GM19099 (cell line): ENCODE results near the gene LENEP.

Source experiments
- POLR2A ChIP-seq: IDR thresholded peaks from 3 replicates; pipeline ENCODE4 v1.6.1; 2011; ENCODE audit warnings: low read depth; ENCODE audit not compliant: insufficient read length; ENCODE audit errors: extremely low read depth

The LENEP gene

DNA sequence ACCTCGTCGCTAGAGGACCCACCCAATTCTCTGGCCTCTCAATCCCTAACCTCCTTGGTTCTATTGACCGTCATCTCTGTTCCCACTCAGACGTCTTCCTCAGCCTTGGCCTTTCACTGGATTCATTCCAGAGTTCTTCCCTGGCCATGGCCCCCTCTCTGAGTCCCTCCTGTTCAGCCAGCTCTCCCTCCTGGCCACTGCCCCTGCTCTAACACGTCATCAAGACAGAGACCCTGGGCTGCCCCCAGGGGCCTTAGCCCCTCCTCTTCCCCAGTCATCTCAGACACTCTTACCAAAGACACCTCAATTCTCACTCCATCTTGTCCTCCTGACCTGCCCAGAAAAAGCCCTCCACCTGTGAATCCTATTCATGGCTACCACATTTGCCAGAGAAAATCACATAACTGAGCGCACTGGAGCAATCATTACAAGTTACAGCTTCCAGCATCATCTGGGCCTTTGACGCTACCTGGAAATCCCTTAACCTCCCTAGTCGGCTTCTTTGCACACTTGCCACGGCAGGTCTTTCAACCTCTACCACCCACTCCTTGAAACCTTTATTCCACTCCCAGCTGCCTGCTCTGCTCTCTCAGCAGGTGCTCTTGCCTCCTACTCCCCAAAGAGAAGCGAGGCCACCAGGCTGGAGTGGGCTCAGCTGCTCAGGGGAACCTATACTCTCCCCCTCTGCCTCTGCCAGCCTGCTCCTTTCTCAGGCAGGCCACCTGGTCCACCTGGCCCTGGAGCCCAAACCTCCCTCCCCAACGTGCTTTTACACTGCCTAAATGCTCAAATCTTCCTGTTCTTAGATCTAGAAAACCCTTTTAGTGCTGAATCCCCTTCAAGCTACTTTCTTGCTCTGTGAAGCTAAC lies 26.2 kb downstream of the LENEP start:
- TF ChIP-seq POLR2A = no peak

DNA sequence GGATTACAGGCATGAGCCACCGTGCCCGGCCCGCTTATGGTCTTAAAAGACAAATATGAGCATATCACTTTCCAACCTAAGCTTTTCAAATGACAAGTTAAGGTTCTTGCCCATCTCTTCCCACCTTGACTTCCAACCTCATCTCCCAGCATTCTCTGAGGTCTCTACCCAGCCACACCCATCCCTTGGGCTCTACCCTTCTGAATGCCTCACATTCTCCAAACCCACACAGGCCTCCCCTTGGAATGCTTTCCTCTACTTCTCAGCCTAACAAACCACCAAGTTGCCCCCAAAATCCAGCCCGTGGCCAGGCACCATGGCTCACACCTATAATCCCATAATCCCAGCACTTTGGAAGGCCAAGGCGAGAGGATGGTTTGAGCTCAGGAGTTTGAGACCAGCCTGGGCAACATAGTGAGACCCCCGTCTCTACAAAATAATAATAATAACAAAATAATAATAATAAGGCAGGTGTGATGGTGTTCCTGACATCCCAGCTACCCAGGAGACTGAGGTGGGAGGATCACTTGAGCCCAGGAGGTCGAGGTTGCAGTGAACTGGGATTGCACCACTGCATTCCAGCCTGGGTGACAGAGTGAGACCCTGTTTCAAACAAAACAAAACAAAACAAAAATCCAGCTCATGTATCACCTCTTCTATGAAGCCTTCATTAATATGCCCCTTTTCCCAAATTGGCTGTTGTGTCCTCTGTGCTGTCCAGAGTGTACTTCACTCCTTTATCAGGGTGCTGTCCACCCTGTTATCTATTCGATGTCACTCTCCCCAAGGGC lies 28.9 kb downstream of the LENEP start:
- no peak for TF ChIP-seq POLR2A

DNA sequence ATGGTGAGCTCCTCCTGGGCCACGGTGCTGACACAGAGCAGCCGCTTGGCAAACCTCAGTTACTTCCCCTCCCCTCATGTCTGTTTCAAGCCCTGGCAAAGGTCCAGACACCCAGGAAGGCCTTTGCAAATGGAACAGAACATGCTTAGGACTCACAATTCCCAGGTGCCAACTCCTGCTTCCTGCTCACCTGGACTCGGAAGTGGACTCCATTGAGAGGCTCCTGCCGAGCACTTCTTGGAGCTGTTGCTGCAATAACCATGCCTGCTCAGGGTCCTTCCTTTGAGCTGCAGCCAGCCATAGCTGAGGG lies 29.5 kb downstream of the LENEP start:
- no peak for TF ChIP-seq POLR2A

DNA sequence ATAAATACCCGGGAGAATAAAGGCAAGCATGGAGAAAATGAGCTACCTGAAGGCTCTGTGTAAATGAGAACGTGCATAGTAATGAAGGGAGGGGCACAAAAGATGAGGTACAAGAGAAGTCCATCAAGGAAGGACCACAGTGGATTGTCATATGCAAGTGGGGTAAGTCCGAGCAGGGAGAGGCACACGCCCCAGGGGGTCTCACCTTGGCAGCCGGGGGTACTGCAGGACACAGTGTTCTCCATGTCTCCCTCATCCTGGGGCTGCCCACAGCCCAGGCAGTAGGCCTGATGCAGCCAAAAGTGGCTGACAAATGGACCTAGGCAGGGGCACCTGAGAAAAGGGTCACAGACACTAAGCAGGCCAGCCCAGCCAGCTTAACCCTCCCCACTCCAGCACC lies 30.2 kb downstream of the LENEP start:
- TF ChIP-seq POLR2A = no peak

DNA sequence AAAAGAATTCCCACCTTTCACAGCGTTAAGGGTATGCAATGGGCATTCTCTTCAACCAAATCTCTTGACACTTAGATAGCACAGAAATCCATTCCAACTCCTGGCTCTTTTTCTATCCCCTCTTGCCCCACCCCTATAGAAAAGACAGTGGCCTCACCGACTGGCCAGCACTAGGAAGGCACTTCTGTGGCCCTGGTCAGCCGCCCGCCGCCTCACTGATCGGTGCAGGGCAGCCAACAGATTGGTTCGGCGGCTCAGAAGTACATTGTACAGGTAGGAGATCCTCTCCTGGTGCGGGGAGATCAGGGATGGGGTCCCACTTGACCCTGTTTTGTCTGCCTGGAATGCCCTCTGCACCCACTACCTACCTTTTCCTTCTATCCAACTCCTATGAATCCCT lies 30.9 kb downstream of the LENEP start:
- no peak for TF ChIP-seq POLR2A

DNA sequence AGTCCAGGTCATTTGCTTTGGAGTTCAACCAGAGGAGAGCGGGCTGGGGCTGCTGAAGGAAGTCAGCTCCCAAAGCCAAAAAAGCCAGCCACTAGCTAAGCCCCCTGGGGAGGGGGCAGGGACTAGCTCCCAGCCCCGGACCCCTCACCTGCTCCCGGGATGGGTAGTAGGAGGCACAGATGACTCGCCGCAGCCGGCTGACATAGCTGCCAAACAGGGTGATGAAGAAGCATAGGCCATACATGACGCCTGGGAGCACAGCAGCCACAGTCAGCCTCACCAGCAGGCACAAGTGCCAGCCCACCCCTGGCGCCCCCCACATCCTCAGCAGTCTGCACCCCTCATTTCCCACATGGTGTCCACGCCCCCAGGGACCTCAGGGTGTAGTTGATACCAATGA lies 32.8 kb downstream of the LENEP start:
- TF ChIP-seq POLR2A = no peak

DNA sequence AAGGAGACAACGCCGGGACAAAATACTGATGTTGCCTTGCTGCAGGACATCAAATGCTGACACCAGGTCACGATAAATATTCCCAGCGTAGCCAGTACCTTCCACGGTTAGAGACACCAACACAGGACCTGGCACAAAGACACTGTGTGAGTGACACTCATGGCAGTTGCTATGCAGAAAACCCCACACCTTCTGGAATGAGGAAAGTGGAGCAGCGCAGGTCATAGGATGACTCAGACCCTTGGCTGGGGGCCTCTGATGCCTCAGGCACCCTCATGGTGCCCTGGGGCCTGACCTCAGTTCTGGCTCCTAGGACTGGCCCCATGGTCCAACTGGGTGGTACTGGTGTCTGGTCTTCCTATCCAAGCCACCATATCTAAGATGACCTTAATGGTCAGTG lies 33.2 kb downstream of the LENEP start:
- TF ChIP-seq POLR2A = no peak

DNA sequence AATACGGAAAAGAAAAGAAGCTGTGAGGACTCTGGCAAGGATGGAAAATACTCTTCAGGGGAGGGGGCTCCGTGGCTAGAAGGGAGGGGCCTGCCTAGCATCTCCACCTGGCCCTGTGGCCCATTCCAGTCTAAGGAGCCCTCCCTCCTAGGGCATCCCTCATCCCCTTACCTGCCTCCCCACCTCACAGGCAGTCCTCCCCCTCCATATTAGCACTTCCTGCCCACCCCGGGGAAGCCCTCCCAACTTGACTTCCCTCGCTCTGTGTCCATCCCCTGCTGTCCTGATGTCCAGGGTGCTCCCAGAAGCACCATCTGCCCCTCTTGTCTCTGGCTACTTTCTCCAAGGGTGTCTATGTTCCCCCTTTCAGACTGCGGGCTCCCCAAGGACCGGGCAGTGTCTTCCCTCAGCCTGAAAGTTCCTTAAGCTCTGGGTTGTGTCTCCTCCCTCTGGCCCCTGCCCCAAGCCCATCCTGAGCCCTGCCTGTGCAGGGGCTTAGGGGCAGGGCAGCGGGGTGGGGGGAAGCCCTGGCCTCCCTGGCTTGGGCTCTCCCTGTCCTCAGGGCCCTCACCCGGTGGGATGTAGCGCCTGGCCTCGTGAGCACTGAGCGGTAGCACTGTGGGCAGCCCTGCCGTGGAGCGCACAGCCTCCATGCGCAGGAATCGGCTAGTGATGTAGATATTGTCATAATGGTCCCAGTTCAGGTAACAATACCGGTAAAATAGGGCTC lies 36.3 kb downstream of the LENEP start:
- no peak for TF ChIP-seq POLR2A

DNA sequence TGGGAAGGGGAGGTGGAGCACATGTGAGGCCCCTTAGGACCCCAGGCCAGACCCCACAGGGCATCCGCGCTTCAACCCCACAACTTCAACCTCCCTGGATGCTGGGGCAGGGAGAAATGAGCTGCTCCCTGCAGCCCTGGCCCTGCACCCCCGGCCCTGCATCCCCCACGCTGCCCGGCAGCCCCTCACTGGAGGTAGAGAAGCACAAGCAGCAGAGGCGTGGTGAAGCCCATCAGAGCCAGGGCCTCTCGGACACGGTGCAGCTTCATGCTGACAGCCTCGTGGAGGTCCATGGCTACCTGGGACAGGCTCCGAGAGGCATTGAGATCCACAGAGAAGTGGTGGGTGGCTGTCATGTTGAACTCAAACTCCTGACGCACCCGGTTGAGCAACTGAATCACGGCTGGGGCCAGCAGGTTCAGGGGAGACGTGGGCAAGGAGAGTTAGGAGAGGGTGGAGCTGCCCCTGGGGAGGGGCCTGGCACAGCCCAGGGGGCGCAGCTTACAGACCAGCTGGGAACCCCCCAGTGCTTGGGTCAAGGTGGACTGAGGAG lies 36.9 kb downstream of the LENEP start:
- no peak for TF ChIP-seq POLR2A

DNA sequence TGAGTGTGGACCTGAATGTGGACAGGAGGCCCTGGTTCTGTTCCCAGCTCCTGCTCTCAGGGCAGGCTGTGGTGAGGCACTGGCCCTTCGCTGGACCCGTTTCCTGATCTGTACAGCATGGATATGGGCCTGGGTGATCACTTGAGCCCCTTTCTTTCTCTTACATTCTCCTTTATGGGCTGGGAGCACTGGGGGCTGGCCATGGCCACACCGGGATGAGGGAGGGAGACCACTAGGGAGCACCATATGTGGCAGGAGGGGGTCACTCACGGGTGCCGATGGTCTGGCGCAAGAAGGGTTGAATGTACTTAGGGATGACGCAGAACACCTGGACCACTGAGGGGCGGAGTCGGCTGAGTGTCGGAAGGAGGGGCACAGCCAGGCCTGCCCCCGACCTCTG lies 37.5 kb downstream of the LENEP start:
- no peak for TF ChIP-seq POLR2A

DNA sequence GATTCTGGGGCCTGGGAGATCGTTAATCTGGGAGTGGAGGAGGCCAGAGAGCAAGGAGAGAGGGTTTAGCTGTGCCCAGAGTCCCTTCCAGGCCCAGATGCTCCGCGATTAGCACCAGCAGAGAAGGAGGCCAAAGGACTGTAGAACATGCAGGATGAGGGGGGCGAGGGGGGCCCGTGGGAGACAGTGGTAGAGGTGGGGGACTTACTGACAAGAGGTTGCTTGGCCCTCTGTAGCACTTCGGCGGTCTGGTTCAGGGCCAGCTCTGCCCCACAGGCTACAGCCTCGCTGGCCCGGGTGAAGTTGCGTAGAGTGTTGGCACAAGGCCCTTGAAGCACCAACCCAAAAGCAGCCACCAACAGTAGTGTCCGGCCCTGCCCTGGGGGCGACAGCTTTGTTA lies 39.5 kb downstream of the LENEP start:
- no peak for TF ChIP-seq POLR2A

DNA sequence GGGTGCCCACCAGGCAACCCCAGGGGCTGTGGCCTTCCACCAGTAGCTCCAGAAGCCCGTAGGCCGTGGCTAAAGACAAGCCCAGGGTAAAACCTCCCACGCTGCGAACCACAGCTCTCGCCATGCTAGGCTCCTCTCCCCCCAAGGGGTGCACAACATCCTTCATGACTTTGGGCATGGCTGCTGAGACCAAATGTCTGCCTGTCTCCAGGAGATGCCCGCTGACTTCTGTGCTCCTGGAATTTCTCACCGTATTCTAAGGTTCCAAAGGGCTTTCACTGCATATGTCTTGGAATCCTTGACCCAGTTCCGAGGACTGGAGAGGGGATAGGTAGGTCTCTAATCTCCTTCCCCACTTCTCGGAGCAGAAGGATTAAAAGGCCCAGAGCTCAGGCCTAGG lies 40.1 kb downstream of the LENEP start, which contains the start of the genes DCST1 and DCST2:
Gene DCST1 (plus strand): TSS at position 301 of the 400 bp plus-strand sequence. CDS start 213 bp downstream, outside the sequence.
Gene DCST2 (minus strand): TSS at position 258 of the 400 bp plus-strand sequence. CDS start 80 bp downstream, at position 178.
- no peak for TF ChIP-seq POLR2A

DNA sequence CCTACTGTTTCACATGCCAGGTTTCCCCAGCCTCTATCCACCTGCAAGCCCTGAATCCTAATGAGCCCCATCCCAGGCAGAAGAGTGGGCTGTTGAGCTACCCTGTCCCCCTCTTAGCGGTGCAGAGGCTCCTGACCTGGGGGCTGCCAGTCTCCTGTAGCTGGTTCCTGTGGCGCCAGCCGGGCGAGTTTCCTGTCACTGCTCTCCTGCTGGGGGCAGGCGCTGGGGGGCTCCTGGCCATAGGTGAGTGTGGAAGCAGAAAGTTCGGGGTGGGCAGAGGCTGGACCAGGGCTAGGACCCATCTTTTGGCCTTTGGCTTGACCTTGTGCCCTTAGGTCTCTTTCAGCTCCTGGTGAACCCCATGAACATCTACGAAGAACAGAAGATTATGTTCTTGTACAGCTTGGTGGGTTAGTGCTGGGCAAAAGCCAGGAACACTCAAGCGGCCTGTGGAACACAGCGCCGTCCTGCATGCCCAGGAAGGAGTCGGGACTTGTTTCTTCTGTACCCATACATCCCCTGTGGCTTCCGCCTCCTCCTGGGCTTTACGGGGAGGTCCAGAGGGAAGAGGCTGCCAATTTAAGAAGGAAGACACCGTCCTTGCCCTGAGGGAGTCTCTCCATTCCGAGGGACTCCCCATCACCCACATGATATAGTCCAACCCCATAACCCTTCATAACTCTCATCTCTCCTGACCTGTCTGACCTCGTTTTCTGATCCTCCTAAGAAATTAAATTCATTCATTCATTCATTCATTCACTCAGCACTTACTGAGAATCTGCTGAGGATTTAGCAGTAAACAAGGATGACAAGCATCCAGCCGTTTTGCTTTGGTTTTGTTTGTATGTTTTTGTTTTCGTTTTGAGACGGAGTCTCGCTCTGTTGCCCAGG lies 41.2 kb downstream of the LENEP start:
- no peak for TF ChIP-seq POLR2A

DNA sequence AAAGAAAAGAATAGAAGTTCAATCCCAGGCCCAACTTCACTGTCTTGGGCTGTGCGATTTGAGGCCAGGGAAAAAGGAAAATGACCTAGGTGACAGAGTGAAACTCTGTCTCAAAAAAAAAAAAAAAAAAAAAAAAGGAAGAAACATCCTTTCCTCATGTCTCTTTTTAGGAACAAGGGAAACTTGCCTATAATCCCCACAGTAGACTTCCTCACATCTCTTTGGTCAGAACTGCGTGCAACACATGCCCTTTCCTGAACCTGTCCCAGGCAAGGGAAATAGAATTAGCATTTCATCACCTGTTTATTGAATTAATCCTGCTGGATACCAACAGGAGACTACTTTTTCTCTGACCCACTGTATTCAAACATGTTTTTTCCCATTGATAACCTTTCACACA lies 42.5 kb downstream of the LENEP start:
- no peak for TF ChIP-seq POLR2A
